Gastrocnemius medialis (tissue), 4 donors: ENCODE data around the gene PTPRJ.

Source experiments
- CTCF ChIP-seq, 5 experiments: fragments of 450-650 bp in 3 of 5; fragments of 200-600 bp in 2 of 5; sonication (generic) in 2 of 5; IDR thresholded peaks in 4 of 5; conservative IDR thresholded peaks in 1 of 5; 1 replicate in 4 of 5; 2 replicates in 1 of 5; pipeline ENCODE4 v1.5.1; 2016 to 2019; ENCODE audit warnings: antibody characterized with exemption in 5 of 5, mild to moderate bottlenecking in 3 of 5, moderate library complexity in 3 of 5
- POLR2A ChIP-seq, 2 donors: fragments of 450-650 bp; IDR thresholded peaks; one replicate each; pipeline ENCODE4 v1.6.1; 2017; ENCODE audit warnings: antibody characterized with exemption in 2 of 2, mild to moderate bottlenecking in 2 of 2, moderate library complexity in 2 of 2

DNA sequence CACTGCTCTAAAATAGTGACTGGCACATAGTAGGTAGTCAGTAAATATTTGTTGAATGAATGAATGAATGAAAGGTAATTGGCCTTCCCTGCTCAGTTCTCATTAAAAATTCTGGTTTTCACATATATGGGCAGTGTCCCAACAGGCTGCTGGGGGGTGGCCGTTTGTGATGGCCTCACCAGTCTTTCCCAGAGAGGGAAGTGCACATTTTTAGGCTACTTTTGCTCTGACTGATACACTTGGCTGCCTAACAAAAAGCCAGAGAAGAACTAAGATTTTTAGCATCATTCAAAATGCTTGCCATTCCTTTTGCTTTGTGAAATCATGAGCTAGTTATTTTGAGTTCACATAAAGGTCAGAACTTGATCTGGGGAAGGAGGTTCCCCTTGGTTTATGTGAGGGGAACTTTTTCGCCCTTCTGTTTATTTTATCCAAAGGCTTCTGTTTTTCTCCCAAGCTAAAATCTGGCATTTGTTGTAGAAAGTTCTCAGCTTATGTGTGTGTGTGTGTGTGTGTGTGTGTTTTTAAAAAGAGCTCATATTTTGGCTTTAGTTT is 83.1 kb downstream of the PTPRJ start:
- no peak for TF ChIP-seq CTCF (IDR thresholded peaks at IDR 0.05 in 4 of 5, conservative IDR thresholded peaks at IDR 0.05 in 1 of 5)
- no peak for TF ChIP-seq POLR2A (IDR thresholded peaks at IDR 0.05)
